ENCODE measurements around the gene CAPN14. TPM values are rescaled to one million over a fixed set of nuclear protein-coding genes. Genes with fewer than 3 reads are reported as not detected.

Gene CAPN14
- total RNA-seq, 4 donors from 2014 or later: under 0.01 to 0.29 (median 0.14) TPM; not detected in 1

DNA sequence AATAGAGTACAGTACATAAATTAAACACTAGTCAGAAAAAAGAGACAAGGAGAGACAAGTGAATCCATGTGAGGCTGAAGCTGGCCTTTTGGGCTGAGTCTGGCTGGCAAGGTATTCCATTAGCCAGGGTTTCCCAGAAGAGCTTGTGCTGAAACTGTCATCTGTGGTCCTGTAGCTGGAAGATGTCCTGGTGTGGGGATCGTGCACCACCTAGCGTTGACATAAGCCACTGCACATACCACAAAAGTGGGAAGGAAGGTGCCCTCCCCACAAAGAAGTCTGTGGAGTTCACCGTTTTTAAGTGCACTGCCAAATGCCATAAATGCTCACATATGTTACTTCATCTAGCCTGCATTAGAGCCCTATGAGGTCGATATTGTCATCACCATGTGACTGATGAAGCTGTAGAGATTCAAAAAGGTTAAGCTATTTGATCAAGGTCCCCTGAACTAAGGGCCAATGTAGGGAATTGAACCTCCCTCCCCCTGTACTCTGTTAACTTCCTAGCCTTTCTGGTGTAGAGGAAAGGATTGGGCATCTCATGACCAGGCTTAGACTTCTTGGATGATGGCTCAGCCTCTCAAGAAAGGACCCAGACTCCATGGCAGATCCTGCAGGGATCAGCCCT lies 47.1 kb downstream of the CAPN14 start:
- Histone ChIP-seq H3K4me1 (no peaks in the 10 kb centered on the region), H3K27me3 (no peaks in the 10 kb centered on the region), H3K9me3 (no peaks in the 10 kb centered on the region), H3K4me3 (no peak overlapping the region), H3K36me3 (no peaks in the 10 kb centered on the region), H3K27ac (no peak overlapping the region)
- TF ChIP-seq POLR2A (IDR thresholded peaks at IDR 0.05): no peak
- TF ChIP-seq, protein P1, sequence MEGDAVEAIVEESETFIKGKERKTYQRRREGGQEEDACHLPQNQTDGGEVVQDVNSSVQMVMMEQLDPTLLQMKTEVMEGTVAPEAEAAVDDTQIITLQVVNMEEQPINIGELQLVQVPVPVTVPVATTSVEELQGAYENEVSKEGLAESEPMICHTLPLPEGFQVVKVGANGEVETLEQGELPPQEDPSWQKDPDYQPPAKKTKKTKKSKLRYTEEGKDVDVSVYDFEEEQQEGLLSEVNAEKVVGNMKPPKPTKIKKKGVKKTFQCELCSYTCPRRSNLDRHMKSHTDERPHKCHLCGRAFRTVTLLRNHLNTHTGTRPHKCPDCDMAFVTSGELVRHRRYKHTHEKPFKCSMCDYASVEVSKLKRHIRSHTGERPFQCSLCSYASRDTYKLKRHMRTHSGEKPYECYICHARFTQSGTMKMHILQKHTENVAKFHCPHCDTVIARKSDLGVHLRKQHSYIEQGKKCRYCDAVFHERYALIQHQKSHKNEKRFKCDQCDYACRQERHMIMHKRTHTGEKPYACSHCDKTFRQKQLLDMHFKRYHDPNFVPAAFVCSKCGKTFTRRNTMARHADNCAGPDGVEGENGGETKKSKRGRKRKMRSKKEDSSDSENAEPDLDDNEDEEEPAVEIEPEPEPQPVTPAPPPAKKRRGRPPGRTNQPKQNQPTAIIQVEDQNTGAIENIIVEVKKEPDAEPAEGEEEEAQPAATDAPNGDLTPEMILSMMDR (IDR thresholded peaks at IDR 0.05): peak; percentile 65 to 82 (median 76)
- DNase-seq: peak; percentile 17 to 28
- intact Hi-C loops (cut with DNase I; ENCODE audit: low total_unique reads): loop anchor here (5.0 kb wide), 1 partner anchor 453 kb away; no protein-coding TSS in a partner anchor

DNA sequence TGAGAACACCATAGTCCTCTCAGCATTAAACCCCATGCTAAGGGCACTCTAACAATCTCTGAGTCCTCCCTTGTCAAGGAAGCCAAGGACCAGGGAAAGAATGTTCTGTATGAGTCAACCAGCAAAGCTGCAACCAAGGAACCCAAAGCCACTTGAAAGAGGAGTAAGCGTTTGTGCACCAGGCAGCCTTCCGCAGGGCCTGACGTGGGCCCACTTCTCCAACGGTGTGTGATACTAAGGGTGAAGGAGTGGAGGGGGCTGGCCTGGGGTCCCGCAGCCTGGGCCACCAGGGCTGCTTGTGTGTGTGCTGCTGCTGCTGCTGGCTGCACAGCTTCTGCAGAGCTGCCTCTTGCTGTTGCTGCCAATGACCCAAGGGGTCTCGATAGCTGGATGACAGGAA lies 49.0 kb downstream of the CAPN14 start:
- H3K4me1 ChIP-seq: no peaks in the 10 kb centered on the region
- H3K36me3 ChIP-seq: no peaks in the 10 kb centered on the region
- intact Hi-C loops (cut with DNase I; ENCODE audit: low total_unique reads): no loop called here
- no peaks in the 10 kb centered on the region for H3K9me3 ChIP-seq
- no peak overlapping the region for H3K4me3 ChIP-seq
- no peak for TF ChIP-seq POLR2A (IDR thresholded peaks at IDR 0.05)
- TF ChIP-seq, protein P1 (IDR thresholded peaks at IDR 0.05): no peak
- DNase-seq: no peak
- H3K27ac ChIP-seq: no peak overlapping the region
- H3K27me3 ChIP-seq: no peaks in the 10 kb centered on the region

DNA sequence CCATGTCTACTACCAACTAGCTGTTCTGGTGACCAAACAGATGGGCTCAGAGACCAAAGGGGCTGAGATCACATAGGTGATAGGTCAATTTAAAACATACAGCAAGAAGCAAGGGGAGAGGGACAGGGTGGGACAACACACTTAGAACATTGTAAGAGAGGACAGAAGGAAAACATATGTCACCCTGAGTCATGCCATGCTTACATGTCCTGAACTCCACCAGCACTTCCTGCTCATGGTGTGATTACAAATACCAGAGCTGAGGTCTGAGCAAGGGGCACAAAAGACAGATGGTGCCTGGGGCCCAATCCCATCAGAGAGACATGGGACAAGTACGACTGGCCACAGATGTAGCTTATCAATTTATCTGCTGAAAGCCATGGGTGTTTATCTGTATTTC lies 50.4 kb downstream of the CAPN14 start:
- Histone ChIP-seq H3K4me3 (no peak overlapping the region), H3K36me3 (no peaks in the 10 kb centered on the region)
- intact Hi-C loops (cut with DNase I; ENCODE audit: low total_unique reads): no loop called here

DNA sequence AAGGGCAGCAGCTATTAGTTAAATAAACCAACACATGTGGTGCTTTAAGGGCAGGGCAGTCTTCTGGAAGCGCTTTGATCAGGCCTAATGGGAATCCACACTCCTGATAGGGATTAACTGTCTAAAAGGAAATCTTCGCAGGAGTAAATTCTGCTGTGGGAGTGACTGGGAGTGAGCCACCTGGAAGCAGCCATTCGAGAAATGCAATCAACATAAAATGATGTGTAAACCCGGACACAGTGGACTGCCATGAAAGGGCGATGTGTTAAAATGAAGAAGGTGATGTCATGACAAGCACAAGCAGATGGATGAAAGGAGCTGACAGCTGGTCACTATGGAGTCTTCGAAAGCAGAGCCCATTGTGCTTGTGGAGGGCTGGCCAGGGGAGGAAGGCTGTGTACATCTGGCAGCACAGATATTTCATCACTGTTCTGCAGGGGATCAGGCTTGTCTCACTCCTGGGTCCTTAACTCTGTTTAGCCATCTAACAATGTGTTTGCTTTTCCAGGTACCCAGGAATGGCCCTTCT lies 54.2 kb downstream of the CAPN14 start:
- intact Hi-C loops (cut with DNase I; ENCODE audit: low total_unique reads): no loop called here
- no peak overlapping the region for H3K4me3 ChIP-seq
- H3K4me1 ChIP-seq: no peaks in the 10 kb centered on the region
- DNase-seq: no peak
- no peak overlapping the region for H3K27ac ChIP-seq
- H3K36me3 ChIP-seq: no peaks in the 10 kb centered on the region
- TF ChIP-seq, protein P1 (IDR thresholded peaks at IDR 0.05): no peak
- TF ChIP-seq POLR2A (IDR thresholded peaks at IDR 0.05): no peak
- no peaks in the 10 kb centered on the region for H3K27me3 ChIP-seq
- H3K9me3 ChIP-seq: no peaks in the 10 kb centered on the region

More for the DNA sequence above, 50.4 kb downstream of the CAPN14 start:
- no peak for DNase-seq
- TF ChIP-seq POLR2A (IDR thresholded peaks at IDR 0.05): no peak
- TF ChIP-seq, protein P1 (IDR thresholded peaks at IDR 0.05): no peak
- no peaks in the 10 kb centered on the region for H3K27me3 ChIP-seq
- H3K9me3 ChIP-seq: no peaks in the 10 kb centered on the region
- no peaks in the 10 kb centered on the region for H3K4me1 ChIP-seq
- H3K27ac ChIP-seq: no peak overlapping the region

DNA sequence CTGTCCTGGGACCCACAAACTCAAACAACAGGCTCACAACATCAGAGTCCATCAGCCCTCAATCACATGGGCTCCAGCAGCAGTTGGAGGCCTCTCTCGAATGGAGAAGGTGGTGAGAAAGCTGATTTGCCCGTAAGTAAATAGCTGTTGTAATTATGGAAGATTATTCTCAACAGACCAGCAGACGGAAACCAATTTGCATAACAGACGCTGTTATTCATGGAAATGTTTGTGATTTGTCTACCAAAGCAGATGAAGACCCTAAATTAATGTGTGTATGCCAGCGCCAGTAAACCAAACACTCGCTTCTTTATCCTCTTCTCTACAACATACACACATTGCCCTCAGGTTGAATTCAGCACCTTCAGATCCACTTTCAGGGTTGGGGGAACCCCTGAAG lies 55.7 kb downstream of the CAPN14 start:
- H3K4me3 ChIP-seq: no peak overlapping the region
- no peaks in the 10 kb centered on the region for H3K36me3 ChIP-seq
- no peak for DNase-seq
- no peaks in the 10 kb centered on the region for H3K4me1 ChIP-seq
- TF ChIP-seq, protein P1 (IDR thresholded peaks at IDR 0.05): no peak
- no peak for TF ChIP-seq POLR2A (IDR thresholded peaks at IDR 0.05)
- H3K9me3 ChIP-seq: no peaks in the 10 kb centered on the region
- intact Hi-C loops (cut with DNase I; ENCODE audit: low total_unique reads): no loop called here
- H3K27me3 ChIP-seq: no peaks in the 10 kb centered on the region
- no peak overlapping the region for H3K27ac ChIP-seq

Measured in uterus (tissue), 4 donors.